GM19023 (cell line): ENCODE measurements around the gene RNF166.

Experiments
- ATAC-seq: cut with Tn5 transposase; IDR thresholded peaks from one replicate; pipeline ENCODE4 v1.9.1; 2021; ENCODE audit warnings: mild to moderate bottlenecking, moderate library complexity; ENCODE audit not compliant: unreplicated experiment

RNF166 gene

DNA sequence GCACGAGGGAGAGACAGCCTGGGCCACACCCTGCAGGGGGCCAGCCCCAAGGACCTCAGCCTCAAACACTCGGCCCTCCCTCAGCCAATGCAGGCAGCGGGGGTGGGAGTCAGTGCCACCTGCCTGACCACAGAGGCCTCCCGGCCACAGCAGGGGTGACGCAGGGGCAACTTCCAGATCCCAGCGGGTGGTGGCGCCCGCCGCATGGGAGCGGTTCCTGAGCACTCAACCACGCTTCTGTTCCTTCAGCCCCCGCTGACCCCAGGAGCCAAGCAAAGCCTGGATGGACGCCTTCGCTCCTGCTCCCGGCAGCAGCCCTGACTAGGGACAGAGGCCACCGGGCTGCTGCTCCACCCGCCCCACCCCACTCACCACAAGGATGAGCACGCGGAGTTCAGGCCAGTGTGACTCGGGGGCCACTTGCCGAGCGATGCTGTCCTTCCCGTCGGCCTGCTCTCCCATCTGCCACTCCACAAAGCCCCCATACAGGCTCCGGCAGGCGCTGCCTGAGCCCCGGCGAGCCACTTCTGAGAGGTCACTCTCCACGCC is 50.4 kb downstream of the RNF166 start:
- ATAC-seq = no peak

- ATAC-seq = no peak
These were observed 51.0 kb downstream of the RNF166 start for GRCh38 chr16:88655053-88655732.

DNA sequence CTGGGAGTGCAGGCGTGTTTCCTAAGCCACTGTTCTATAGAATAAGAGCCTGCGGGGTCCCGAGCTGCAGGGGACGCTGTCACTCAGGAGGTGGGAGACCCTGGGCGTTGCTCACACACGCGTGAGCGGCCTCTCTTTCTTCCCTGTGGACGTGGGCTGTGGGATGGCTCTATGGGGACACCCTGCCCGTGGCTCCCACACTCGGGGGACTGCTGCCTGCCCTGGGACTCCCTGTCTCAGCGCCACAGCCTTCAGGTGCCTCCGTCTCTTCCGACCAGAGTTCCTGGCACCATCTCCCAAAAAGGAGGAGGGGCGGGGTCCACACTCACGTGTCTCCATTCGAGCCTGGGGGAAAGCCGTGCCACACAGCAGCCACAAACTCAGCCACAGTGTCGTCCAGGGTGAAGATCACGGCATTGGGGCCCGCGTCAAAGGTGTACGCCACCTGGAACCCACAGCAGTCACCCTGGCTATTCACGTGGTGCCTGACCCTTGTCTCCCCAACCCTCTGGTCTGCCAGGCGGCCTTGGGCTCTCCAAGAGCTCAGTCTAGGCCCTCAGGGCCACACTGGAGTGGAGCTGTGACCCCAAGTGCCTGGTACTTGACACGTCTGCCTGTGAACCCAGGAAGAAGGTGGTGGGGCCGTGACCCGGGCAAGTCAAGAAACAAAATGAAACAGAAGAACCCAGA is 51.7 kb downstream of the RNF166 start:
- ATAC-seq = no peak

- ATAC-seq = no peak
These were observed 52.4 kb downstream of the RNF166 start for GRCh38 chr16:88653596-88654362.

DNA sequence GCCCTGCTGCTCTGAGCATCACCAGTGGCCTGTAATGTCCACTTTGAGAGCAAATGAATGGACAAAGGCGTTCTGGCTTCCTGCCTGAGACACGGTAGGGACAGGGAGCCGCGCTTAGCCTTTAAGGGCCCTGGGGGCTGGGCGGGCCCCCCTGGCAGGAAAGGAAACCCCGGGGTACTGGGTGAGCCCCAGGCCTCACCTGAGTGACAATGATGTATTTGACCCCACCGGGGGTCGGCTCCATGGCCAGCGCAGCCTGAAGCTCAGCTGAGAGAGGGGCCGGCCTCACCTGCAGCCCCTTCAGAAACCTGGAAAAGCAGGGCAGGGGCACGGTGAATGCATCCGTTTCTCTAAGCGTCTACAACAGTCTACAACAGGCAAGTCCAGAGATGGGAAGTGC is 53.1 kb downstream of the RNF166 start:
- no peak for ATAC-seq

DNA sequence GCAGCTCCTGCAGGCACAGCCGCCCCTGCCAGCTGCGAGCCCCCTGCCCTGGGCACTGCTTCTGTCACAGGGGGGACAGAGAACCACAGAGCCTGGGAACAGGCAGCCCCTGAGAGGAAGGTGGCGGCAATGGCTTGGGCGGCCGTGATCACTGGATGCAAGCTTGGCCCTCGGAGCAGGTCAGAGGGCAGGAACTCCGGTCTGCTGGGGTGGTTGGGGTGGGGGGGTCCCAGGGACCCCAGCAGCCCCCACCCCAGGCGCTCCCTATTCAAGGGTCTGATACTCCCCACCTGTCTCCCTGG is 53.5 kb downstream of the RNF166 start:
- no peak for ATAC-seq

DNA sequence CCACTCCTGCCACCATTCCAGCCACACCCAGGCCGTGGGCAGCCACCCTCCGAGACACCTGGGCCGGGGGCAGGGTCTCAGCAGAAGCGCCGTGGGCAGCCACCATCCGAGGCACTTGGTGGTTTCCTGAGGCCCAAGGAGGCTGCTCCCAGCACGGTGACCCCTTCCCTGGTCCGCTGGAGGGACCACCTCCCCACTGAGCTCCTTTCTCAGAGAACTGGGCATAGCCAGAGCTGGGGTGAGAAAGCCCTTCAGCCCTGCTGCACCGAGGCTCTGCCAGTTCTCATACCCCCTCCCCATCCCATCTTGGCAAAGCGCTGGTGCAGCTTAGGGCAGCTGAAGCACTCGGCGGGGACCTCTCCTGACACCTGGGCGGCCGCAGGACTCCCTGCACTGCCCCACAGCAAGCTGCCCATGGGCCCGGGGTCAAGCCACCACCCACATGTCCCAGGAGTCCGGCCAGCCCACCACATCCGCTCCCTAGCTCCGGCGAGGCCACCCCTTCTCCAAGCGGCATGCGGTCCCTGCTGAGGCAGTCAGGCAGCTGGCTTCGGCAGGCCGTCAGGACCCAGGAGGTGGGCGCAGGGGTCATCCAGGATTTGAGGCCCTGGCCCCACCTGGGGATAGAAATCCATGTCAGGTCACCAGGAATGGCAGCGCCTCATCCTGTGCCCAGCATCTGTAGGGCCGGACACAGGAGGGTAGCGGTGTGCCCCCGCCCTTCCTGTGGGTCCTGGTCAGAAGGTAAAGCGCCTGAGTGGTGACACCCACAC is 54.0 kb downstream of the RNF166 start:
- no peak for ATAC-seq

DNA sequence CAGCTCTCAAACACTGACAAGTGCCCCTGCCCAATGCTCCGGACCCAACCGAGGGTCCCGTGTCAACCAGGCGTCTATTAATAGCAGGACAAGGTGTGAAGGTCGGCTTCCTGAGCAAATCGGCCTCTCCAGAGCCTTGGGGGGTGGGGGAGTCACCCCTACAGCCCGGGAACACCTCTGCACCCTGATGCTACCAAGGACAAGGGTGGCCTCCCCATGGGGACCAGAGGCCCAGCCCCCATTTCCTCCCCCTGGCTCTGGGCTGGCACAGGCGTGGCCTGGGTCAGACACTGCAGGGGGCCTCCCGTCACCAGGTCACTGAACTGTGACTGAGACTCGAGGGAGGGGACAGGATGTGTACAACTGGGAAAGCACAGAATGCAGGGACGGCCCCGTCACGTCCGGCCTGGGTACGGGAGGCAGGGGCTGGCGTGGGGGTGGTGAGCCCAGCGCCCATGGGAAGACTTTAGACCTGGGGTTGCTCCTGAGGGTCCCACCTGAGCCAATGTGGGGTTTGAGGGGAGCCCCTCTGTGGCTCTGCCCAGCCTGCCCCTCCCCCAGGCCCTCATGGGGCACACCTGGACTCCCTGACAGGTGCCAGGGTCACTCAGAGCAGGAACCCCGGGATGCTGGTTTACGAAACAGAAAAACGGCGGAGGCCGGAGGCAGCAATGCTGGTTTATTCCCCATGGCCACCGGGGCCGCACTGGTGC is 54.8 kb downstream of the RNF166 start:
- ATAC-seq = peak; percentile 65

DNA sequence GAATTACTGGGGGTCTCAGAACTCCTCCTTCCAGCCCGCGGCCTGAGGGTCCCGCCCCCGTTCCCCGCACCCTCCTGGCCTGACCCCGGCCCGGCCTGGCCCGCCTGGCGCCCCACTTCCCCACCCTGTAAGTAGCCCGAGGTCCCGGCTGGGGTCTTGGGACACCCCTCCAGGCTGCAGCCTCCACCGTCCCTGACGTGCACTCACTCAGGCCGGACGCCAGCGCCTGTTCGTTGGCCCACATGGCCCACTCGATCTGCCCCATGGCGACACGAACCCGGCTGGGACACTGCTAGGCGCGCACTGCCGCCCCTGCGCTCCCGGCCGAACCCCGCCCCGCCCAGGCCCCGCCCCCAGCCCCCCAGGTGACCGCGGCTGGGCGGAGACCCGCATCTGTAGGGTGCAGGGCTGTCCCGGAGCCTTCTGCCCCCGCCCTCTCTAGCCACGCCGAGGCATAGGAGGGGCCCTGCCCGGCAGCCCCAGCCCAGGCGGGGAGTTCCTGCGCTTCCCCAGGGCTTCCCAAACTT is 55.4 kb downstream of the RNF166 start, which contains the start of gene CYBA:
Gene CYBA, minus strand, starts transcription at position 305 of the 527 bp plus-strand sequence. Its CDS starts 40 bp downstream, at position 265.
- ATAC-seq = peak; percentile 82

GRCh38 chr16:88649924-88650748 is 56.1 kb downstream of the RNF166 start:
- ATAC-seq = peak; percentile 16

GRCh38 chr16:88649195-88649923 is 56.8 kb downstream of the RNF166 start:
- ATAC-seq = no peak

DNA sequence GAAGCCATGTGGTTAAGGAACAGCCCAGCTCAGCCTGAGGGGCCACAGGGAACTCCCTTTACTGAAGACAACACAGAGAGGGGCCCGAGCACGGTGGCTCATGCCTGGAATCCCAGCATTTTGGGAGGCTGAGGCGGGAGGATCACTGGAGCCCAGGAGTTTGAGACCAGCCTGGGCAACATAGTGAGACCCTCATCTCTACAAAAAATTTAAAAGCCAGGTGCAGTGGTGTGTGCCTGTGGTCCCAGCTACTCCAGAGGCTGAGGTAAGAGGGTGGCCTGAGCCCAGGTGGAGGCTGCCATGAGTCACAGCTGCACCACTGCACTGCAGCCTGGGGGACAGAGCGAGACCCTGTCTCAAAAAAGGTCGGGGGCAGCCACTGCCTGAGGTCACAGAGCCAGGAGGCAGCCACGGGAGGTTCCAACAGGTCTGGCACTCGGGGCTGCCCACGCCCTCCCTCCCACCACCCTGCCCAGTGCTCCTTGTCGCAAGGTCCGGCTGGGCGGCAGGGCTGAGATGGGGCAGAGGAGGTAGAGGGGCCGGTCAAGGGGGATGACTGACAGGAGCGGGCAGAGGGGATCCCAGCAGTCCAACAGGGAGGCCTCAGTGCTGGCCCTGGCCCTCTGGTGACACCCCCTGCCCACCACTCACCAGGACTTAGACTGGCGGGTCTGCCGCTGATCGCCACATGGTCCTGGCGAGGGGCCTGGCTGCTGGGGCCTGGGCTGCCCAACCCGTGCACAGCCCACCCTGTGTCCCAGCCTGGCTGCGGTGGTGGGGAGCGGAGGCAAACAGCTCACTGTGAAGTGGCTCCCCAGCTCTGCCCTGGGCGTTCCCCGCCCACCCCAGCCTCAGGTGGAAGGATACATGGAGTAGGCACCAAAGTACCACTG is 58.8 kb downstream of the RNF166 start:
- ATAC-seq = no peak
